LNCaP clone FGC (cell line): ENCODE results near the gene NTN4.

Source experiments
- DNase-seq: peaks from one replicate; pipeline ENCODE4 v3.0.0-alpha.2; 2011; ENCODE audit warnings: low read depth
- H3K4me3 ChIP-seq: 2 replicates; pipeline ENCODE4 v1.5.1; 2011; ENCODE audit warnings: mild to moderate bottlenecking, low read depth, low read length, control low read depth
- TF ChIP-seq, protein P1 (sequence below): IDR thresholded peaks from 2 replicates; pipeline ENCODE4 v1.5.1; 2012; ENCODE audit warnings: mild to moderate bottlenecking; ENCODE audit not compliant: control insufficient read depth, insufficient read depth; ENCODE audit errors: extremely low read depth

The NTN4 gene

DNA sequence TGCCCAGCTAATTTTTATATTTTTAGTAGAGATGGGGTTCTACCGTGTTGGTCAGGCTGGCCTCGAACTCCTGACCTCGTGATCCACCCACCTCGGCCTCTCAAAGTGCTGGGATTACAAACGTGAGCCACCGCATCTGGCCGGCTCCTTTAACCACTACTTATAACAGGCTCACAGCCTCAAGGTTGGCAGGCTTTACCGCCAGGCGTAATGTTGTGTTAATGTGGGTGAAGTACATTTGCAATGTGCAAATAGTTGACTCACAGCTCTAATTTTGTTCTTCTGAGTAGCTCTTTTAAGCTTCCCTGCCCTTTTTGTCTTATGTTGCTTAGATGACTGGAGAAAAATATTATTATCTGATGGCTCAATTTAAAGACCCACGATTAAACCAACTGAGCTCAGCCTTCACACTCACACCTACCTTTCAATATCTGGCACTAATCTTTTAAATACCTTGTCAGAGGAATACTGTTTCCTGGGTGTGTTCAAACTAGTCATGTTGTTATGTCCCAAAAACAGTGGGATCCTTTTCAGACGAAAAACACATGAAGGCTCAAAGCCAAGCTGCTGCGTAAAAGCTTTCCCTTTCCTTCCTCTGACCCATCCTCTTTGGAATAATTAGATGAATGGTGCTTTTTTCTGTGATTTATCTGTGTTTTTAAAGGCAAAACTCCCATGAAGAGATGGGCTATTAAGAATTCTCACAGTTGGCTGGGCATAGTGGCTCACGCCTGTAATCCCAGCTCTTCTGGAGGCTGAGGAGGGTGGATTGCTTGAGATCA, 182.1 kb downstream of the NTN4 start:
- TF ChIP-seq, protein P1, sequence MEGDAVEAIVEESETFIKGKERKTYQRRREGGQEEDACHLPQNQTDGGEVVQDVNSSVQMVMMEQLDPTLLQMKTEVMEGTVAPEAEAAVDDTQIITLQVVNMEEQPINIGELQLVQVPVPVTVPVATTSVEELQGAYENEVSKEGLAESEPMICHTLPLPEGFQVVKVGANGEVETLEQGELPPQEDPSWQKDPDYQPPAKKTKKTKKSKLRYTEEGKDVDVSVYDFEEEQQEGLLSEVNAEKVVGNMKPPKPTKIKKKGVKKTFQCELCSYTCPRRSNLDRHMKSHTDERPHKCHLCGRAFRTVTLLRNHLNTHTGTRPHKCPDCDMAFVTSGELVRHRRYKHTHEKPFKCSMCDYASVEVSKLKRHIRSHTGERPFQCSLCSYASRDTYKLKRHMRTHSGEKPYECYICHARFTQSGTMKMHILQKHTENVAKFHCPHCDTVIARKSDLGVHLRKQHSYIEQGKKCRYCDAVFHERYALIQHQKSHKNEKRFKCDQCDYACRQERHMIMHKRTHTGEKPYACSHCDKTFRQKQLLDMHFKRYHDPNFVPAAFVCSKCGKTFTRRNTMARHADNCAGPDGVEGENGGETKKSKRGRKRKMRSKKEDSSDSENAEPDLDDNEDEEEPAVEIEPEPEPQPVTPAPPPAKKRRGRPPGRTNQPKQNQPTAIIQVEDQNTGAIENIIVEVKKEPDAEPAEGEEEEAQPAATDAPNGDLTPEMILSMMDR, result no peak
- no peak overlapping the region for H3K4me3 ChIP-seq
- DNase-seq, result no peak
